Right ventricle myocardium inferior (tissue), 1 donor: ENCODE data around the gene PCED1B. TPM values are rescaled to one million over a fixed set of nuclear protein-coding genes. Genes with fewer than 3 reads are reported as not detected.
"Not testable (repeated sequence)": the region's sequence is repeated elsewhere in the genome, so short reads cannot be mapped to it uniquely, and the experiment has no call there.

Experiments used
- ATAC-seq: fragments of 200-7000 bp; cut with Tn5 transposase; one replicate; pipeline ENCODE4 v1.9.1; 2020; ENCODE audit warnings: mild to moderate bottlenecking, moderate library complexity
- DNase-seq: peaks from one replicate; pipeline ENCODE4 v3.0.0; 2021; ENCODE audit errors: missing footprints
- intact Hi-C: fragments of 100-400 bp; cut with DNase I; formaldehyde crosslinking; loops from one replicate; pipeline ENCODE4 v1.11.0; 2022
- total RNA-seq: library from RNA; stranded (reverse); fragmentation: NEBNext Ultra II Directional; extraction: Animal tissue kit (Norgen Biotek cat#: 25700); gene quantifications from one replicate; pipeline ENCODE4 v1.2.1, GENCODE V29; 2021
- donor health status: DM: no; HTN: yes; CAD: no; lungs with severe emphysema.

Gene PCED1B
- total RNA-seq, 1 donor from 2014 or later = 0.89 TPM

- ATAC-seq = no peak
- intact Hi-C loops = no loop called here
- no peak for DNase-seq
Observed at GRCh38 chr12:47214001-47214619, 134.7 kb downstream of the PCED1B start.

GRCh38 chr12:47214771-47215170 lies 135.3 kb downstream of the PCED1B start:
- intact Hi-C loops = no loop called here
- DNase-seq (no peak), ATAC-seq (no peak)

GRCh38 chr12:47216150-47216677 lies 136.8 kb downstream of the PCED1B start:
- intact Hi-C loops = no loop called here
- peak; percentile 78 for ATAC-seq
- DNase-seq = no peak

DNA sequence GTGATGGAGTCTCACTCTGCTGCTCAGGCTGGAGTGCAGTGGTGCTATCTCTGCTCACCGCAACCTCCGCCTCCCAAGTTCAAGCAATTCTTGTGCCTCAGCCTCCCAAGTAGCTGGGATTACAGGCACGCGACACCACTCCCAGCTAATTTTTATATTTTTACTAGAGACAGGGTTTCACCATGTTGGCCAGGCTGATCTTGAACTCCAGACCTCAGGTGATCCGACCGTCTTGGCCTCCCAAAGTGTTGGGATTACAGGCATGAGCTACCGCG lies 138.1 kb downstream of the PCED1B start:
- DNase-seq, ATAC-seq, intact Hi-C loops: not testable (repeated sequence)

DNA sequence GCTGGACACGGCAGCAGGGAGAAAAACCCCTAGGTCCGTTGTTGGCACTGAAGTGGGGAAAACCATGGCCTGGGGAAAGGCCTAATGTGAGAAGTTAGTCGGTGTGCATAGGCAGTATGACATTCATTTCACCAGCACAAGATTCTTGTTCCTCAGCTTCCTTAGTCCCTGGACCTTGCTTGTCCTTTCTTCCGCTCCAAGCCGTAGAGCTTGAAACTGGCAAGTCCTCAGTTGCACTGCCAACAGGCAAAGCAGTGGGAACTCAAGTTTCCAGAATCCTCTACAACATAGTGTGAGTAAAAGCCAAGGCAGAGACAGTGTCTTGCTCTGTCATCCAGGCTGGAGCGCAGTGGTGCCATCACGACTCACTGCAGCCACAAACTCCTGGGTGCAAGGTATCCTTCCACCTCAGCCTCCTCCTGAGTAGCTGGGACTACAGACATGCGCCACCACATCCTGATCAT lies 138.8 kb downstream of the PCED1B start:
- ATAC-seq (no peak), DNase-seq (no peak)
- intact Hi-C loops = no loop called here

GRCh38 chr12:47219243-47219642 lies 139.8 kb downstream of the PCED1B start:
- no peak for ATAC-seq
- DNase-seq = no peak
- intact Hi-C loops = no loop called here

GRCh38 chr12:47221256-47222023 lies 142.0 kb downstream of the PCED1B start:
- no peak for DNase-seq
- intact Hi-C loops = no loop called here
- ATAC-seq = no peak

DNA sequence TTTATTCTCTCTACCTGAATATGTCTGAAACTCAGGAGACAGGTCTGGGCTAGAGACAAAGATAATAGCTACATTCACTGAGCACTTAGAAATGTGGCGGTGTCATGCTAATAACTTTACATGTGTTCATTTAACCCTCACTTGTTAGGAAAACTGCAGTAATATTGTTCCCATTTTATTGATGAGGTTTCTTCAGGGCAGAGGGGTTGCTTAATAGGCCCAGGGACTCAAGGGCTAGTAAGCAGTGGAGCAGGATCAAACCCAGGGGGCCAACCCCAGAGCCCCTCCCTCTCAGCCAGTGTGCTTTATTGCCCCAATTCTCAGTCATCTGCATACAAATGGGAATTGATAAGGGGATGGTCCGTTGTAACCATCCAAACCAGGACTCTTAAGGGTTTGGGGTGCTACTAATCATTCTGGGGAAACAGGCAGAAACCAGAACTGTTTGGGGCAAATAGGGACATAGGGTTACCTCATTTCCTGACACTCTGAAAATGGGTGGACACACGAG lies 143.2 kb downstream of the PCED1B start:
- intact Hi-C loops = no loop called here
- DNase-seq (no peak), ATAC-seq (no peak)

GRCh38 chr12:47223031-47223847 lies 143.8 kb downstream of the PCED1B start:
- ATAC-seq = peak; percentile 57
- intact Hi-C loops = no loop called here

DNA sequence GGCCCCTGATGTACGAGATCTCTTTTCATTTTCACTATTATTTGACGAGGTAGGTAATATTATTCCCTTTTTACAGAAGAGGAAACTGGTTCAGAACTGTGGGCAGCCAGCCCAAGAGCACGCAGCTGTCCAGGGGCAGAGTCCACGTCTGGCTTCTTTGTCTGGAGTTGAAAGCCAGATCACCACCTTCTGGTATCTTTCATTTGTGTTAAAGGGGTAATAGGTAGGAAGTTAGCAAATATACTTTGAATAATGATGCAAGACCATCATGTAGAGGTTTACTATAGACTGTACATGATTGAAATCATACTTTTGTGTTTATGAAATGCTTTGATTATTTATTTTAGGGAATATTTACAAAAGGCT lies 144.4 kb downstream of the PCED1B start:
- no peak for DNase-seq
- intact Hi-C loops = no loop called here
- peak; percentile 75 for ATAC-seq

More at GRCh38 chr12:47223031-47223847, 143.8 kb downstream of the PCED1B start:
- no peak for DNase-seq

DNA sequence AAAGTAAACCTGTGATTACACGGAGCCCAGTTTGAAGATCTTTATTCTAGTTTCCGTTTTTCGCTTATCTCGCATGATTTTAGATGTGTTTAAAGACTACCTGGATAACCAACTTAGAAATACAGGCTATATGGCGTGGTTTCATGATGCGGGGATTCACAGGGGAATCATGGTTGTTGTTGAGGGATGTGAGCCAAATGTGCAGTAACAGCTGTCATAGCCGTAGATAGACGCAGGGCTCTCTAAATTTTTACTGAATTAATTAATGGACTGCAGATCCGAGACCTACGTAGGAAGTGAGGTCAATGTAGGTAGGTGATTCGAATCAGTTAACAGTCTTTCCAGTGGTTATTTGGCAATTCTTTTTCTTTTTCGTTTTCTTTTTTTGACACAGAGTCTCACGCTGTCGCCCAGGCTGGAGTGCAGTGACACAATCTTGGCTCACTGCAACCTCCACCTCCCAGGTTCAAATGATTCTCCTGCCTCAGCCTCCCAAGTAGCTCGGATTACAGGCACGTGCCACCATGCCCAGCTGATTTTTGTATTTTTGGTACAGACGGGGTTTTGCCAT lies 145.2 kb downstream of the PCED1B start:
- ATAC-seq (no peak), DNase-seq (no peak)
- intact Hi-C loops = no loop called here

- intact Hi-C loops = no loop called here
- ATAC-seq = no peak
- DNase-seq = no peak
Observed at GRCh38 chr12:47225356-47225755, 145.9 kb downstream of the PCED1B start.

DNA sequence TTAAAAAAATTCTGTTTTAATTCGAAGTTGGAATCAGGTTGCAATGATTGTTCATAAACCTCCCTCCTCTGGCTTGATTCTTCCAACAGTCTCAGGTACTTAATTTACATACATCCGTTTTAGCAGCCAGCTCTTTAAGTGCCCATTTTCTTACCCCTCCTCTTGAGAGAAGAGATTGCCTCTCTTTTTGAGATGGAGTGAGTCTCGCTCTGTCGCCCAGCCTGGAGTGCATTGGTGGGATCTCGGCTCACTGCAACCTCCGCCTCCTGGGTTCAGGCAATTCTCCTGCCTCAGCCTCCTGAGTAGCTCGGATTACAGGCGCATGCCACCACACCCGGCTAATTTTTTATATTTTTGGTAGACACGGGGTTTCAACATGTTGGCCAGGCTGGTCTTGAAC lies 146.8 kb downstream of the PCED1B start:
- intact Hi-C loops = no loop called here
- ATAC-seq = no peak

DNA sequence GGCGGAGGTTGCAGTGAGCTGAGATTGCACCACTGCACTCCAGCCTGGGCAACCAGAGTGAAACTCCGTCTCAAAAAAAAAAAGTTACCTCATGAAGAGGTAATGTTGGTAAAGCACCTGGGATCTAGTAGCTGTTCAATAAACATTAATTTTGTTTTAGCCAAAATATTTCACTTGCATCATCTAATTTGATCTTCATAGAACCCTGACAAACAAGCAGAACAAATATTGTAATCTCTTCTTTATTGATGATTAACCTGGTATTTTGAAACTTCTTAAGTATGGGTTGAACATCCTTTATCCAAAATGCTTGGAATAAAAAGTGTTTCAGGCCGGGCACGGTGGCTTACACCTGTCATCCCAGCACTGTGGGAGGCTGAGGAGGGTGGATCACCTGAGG lies 149.4 kb downstream of the PCED1B start:
- ATAC-seq (no peak), DNase-seq (no peak)
- intact Hi-C loops = no loop called here

More for the DNA sequence above, 146.8 kb downstream of the PCED1B start:
- DNase-seq = no peak

GRCh38 chr12:47231456-47231855 lies 152.0 kb downstream of the PCED1B start:
- intact Hi-C loops = no loop called here
- ATAC-seq = no peak
- no peak for DNase-seq

GRCh38 chr12:47234576-47235141 lies 155.2 kb downstream of the PCED1B start:
- intact Hi-C loops = no loop called here
- ATAC-seq = no peak

GRCh38 chr12:47235258-47236040 lies 156.0 kb downstream of the PCED1B start:
- no peak for DNase-seq
- no peak for ATAC-seq
- intact Hi-C loops = no loop called here

More at GRCh38 chr12:47234576-47235141, 155.2 kb downstream of the PCED1B start:
- DNase-seq = no peak
